Stimulated activated CD4-positive, alpha-beta T cell treated with anti-CD3 and anti-CD28 coated beads, Interleukin-4, amount 100 ng/mL, for 24 hours (primary cell): ENCODE measurements around the gene MTAP.
A peak's percentile ranks its signal among the peaks of the same experiment; 100 is the strongest.

Experiments
- DNase-seq: peaks from one replicate; pipeline ENCODE4 v3.0.0-alpha.2; 2020

Gene MTAP

DNA sequence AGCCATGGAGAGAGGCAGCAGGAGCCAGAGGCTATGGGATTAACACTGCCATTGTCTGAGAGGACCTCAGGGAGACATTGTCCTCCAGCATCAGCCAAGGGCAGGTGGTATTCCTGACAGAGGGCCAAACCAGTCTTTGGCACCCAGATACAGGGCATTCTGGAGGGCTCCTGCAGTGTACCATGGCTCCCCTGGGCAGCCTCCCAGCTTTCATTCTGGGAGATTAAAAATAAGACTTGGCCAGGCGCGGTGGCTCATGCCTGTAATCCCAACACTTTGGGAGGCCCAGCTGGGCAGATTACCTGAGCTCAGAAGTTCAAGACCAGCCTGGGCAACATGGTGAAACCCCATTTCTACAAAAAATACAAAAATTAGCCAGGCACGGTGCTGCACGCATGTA is 4.2 kb downstream of the MTAP start:
- no peak for DNase-seq

DNA sequence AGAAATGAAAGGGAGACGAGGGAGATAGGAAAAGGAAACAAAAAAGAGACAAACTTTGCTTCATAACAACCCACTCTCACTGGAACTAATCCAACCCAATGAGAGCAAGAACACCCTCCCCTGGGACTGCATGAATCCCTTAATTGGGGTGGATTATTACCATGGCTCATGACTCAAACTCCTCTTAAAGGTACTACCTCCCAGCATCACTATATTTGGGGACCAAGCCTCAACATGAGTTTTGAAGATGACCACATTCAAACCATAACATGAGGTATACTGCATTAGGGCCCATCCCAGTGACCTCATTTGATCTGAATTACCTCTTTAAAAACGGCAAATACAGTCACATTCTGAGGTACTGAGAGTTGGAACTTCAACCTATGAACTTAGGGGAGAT is 8.0 kb downstream of the MTAP start:
- DNase-seq, result no peak

DNA sequence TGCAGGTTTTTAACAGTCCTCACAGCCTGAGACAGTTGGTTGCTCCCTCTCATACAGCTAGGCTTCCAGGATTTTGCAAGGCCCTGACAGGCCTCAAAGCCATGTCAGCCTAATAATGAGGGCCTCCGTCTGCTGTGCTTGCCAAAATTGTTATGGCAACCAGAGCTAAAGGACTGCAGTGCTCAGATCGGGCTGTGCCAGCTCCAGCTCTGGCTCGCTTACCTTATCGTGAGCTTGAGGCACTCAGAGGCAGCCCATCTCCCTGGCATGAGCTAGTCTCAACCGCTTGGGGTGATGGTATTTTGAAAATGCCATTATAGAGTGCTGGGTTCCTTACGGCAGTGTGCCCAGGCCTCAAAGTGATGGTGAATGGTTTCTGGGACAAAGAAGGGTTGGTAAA is 8.4 kb downstream of the MTAP start:
- DNase-seq, result no peak

DNA sequence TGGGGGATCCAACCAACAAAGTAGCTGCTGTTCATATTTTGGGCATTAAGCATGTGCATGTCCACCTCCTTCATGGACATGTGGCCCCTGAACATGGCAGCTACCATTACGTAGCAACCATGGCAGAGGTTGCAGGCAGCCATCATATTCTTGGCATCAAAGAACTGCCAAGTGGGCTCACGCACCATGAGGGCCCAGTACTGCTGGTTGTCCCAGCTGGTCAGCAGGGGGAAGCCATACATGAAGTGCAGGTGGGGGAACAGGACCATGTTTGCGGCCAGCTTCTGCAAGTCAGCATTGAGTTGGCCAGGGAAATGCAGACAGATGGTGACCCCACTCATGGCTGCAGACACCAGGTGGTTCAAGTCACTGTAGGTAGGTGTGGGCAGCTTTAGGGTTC is 9.5 kb downstream of the MTAP start:
- no peak for DNase-seq

DNA sequence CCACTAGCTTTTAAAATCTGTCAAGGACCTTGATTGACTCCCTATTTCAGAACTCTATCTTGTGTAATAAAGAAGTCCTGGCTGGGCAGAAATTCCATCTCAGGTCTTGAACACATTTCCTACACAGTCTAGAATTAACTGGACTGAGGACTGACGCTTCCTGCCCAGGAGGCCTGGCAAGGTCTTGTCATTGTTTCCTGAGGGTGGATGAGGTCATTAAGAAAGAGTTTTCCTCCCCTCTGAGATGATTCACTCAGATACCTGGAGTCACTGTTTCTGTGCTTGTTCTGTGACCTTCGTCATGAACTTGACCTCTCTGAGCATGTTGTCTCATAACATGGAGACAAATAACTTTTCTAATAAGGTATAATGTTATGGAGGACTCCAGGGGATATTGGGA is 10.0 kb downstream of the MTAP start:
- no peak for DNase-seq

DNA sequence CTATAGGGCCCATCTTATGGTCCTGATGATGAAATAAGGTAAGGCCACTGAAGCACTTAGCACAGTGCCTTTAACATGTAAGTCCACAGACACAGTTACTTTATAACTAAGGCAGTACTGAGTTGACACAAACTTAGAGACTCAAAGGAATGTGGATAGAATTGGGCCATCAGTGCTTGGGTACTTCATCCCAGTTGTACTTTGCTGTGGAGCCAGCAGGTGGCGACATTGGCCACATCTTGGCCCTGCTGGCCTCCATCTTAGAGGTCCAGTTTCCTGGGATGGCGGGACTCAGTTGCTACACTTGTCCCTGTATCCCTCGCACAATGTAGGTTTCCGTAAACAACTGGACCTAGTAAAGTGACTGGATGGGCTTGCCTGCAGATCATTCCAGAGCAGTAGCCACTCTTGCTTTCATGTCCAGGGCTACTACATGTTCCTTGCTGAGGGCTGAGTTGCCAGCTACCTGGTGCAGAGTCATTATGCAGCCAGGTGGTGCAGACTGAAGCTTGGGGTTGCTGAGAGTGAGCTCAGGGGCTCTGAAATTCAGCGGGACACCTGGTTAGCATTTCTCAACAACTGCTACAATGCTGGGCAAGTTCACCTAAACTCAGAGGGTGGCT is 10.6 kb downstream of the MTAP start:
- DNase-seq, result peak; percentile 66

DNA sequence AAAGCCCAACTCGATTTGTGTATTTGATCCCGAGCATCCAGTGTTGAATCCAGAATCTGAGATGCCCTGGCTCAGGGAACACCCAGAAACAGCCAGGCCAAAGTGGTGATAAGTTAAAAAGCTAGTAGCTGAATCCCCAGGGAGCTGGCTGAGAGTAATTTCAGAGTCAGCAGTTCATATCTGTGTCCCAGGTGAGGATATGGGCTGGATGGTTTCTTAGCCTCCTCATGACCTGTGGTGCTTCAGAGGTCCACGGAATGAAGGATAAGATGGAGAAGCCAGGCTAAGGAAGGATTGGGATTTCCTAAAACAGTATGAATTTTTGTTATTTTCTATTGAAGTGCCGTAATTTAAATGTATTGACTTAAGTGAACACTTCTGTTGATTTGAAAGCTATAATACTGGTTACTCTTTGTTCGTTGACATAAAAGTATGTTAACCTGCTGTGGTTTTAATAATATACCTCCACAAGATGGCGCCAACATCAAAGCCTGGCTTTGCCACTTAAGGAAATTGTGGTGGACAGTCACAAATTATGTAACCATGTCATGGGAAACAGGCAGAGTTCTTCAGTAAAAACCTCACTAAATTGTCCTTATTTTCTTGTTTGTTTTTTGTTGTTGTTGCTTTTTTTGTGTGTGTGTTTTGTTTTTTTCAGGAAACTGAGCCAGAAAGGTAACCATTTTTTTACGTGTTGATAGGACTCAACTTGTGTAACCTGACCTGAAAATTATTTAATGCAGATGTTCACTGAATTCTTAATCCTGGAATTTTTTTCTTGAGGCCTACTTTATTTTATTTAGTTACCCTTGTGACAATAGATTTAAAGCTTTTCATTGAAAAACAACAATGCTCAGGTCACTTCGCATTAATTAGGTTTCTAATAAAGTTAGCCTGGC is 11.4 kb downstream of the MTAP start:
- peak; percentile 69 for DNase-seq

DNA sequence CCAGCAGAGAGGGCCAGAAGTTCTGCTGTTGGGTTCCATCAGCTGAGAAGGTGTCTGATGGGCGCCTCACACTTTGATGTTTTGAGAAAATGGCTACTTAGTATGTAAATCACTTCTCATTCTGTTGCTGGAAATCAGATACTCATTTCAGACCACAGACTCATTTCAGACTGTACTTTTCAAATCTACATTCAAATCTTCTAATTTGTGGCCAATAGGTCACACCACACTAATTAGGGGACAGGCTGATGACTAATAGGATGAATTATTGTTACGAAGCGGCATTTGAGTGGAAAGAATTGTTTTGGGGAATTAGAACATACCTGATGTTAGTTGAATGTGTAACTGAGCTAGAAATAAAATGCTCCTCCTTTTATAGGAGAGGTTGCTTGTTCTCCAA is 13.2 kb downstream of the MTAP start:
- DNase-seq, result no peak

DNA sequence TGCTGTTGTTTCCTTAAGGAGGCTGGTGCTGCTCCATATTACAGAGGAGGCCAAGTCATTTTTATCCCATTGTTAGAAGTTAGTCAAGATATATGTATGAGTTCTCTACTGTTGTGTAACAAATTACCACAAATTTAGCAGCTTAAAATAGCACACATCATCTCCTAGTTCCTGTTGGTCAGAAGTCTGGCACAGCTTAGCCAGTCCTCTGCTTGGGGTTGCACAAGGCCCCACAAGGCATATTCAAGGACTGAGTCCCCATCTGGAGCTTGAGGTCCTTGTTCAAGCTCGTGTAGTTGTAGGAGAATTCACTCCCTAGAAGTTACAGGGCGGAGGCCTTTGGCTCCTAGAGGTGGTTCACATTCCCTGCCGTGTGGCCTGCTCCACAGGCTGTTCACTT is 14.7 kb downstream of the MTAP start:
- DNase-seq, result no peak

DNA sequence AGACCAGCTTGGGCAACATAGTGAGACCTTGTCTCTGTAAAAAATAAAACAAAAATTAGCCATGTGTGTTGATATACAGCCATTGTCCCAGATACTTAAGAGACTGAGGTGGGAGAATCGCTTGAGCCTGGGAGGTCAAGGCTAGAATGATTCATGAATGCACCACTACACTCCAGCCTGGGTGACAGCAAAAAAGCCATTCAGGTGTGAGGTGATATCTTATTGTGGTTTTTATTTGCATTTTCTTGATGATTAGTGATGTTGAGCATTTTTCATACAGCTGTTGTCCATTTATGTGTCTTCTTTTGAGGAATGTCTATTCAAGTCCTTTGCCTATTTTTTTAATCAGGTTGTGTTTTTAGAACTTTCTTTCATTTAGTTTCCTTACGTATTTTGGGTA is 23.2 kb downstream of the MTAP start:
- no peak for DNase-seq

DNA sequence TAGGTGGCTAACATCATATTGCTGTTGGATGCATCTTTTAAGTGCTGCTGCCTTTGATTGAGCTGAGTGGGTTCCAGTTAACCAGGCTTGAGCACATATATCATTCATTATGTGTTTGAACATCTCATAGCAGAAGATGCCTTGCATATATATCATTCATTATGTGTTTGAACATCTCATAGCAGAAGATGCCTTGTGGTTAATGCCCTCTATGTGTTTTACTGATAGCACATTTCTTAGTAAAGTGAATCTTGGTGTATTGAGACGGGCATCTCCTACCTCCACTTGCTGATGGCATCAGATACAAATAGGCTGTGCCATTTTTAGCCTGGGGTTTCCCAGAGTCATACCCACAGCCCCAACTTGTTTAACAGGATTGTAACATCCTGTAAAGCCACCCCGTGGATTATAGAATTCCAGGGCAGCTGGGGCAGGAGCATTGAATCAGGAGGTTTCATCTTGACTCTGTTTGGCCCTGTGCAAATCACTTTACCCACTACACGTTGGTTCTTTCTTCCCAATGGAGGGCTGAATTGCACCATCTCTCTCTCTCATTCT is 26.5 kb downstream of the MTAP start:
- DNase-seq, result no peak

DNA sequence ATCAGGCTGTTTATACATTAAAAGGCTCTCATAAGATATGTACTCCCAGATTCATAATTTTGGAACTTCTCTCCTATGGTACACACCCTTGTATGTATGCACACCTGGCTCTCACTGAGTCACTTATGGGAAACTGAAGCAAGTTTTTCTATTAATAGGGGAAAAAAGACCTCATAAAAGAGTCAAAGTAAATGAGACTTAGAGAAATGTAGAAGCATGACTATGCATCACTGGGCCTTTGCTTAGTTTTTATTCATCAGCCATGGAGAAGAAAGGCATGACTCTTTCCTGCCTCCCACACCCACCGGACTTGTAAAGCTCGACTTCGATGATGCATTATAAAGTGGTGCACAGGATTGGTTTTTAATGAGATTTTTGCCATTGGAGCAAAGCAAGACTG is 28.2 kb downstream of the MTAP start:
- no peak for DNase-seq

DNA sequence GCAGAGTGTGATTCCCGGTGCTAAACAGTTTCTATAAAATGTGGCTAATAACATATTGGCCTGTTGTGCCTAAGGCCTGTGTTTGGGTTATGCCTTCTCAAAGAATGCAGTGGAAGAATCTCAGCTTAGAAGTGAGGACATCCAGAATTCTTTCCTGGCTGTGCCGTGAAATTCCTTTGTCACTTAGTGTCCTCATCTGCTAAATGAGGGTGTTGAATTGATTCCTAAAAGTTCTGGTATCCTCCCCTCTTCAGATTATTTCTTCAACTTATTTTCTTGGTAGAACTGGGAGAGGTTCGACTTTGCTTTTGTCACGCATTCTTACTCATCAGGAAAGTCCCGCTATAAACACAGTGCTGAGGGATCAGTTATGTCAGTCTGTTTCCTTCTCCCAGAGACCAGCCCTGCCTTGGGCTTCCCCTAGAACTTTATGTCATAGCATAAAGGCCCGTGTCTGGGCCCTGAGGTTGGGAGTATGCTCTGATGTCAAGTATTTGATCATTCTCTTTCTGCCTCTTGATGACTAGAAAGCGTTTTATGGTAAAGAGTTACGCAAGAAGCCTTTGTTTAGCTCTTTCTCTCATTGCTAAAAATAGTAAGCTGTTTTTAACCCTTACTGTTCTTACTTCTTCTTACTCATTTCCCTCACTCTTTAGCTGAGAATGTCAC is 29.5 kb downstream of the MTAP start:
- DNase-seq, result peak; percentile 40

DNA sequence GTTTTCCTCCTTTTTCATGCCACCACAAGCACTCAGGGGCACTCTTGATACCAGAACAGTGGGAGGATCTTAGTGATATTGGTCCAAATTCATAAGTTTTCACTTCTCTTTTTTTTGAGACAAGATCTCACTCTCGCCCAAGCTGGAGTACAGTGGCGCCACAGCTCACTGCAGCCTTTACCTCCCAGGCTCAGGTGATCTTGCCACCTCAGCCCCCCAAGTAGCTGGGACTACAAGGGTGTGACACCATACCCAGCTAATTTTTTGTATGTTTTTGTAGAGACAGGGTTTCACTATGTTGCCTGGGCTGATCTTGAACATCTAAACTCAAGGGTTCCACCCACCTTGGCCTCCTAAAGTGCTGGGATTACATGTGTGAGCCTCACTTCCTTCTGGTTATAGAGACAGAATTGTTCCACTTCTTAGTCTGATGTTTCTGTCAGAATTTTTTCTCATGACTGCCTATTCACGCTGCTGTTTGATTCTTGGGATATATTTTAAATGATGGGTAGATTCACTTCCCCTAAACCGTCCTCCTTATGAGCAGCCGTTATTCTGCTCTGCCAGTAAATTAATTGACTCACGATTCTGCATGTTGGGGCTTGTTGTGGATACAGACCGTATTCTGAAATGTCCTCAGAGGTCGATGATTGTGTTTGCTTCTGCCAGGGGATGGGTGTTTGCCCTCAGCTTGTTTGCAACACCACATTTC is 30.8 kb downstream of the MTAP start:
- no peak for DNase-seq

DNA sequence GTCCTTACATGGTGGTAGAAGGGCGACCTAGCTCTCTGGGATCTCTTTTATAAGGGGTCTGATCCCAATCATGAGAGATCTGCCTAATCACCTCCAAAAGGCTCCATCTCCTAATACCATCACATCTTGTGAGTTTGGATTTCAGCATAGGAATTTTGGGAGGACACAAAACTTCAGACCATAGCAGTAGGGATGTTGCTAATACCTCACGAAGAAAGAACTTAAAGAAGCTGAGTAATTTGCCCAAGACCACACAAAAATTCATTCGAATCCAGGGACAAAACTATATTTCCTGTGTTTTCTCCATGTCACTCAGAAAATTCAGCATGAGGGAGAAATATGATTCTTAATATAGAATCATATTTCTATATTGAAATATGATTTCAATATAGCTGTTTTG is 32.7 kb downstream of the MTAP start:
- DNase-seq, result no peak

DNA sequence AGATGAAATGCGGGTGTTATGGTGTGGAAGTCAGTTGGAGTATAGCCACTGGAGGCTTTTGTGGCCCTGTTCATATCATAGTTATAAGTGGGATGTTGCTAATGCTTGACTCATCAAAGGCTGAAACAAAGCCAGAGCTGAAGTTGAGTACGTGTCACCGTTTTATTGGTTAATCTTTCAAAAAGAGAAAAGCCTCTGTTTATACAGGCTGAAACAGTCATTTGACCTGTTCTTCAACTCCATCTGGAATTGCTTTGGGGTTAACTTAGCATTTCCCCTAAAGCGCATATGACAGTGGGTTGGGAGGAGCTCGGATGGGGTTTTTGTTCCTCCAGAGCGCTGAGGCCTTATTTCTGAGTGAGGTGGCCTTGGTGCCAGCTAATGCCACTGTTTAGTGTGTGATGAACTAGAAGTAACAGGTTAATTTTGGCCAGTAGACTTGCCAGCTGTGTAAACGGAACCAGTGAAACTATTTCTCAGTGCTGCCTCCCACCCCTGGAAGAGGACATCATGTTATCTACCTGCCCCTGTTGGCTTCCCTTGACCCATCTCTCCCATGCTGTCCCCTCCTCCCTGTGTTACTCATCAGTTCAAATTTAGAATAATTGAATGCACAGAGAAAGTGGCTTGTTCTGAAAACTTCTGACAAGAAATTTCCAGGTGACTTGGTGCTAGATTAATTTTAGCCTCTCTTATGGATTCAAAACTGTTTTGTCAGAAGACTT is 34.2 kb downstream of the MTAP start:
- no peak for DNase-seq

DNA sequence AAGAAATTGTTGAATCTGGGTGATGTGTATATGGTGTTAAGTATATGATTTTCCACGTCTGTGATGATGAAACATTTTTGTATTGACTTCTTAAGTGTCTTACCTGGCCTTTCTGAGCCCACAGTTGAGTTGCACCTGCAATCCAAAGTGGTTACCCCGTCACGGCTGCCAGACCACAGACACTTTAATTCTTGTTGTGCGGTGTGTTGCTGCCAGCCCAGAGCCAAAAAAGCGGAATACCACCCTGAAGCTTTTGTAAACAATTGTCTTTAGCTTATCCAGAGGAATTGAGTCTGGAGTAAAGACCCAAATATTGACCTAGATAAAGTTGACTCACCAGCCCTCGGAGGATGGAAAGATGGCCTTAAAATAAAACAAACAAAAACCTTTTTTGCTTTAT is 35.1 kb downstream of the MTAP start:
- DNase-seq, result no peak

DNA sequence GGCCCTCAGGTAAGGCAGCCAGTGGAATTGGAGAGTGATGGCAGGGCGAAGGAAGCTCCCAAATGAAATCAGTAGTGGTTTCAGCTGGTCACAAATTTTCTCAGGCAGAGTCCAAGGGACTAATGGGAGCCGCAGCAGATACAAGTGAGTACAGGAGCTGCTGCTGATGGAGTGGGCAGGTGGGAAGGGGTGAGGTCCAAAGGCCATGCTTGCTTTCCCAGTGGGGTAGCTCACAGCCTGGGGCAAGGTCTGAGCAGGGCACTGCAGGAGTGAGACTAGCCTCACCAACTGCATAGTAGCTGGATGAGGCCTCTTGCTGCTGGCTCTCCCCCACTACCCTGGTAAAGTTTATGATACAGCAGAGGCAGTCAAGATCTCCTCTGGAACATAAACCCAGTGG is 38.2 kb downstream of the MTAP start:
- DNase-seq, result no peak

DNA sequence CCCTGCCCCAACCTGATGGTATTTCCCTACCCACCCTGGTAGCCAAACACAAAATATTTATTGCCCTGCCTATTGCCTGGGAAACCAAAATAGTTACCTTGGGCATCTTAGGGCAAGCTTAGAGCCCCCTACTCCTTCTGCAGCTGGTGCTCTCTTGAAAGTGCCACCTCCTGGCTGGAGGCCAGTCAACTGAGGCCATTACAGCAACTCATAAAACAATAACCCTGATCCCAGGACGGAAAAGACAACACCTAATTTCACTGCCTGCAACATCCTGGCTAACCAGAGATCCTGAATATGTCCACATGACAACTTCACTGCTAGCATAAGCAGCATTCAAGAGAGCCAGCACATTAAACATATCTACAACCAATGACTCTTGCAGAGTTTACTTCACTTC is 38.7 kb downstream of the MTAP start:
- no peak for DNase-seq

DNA sequence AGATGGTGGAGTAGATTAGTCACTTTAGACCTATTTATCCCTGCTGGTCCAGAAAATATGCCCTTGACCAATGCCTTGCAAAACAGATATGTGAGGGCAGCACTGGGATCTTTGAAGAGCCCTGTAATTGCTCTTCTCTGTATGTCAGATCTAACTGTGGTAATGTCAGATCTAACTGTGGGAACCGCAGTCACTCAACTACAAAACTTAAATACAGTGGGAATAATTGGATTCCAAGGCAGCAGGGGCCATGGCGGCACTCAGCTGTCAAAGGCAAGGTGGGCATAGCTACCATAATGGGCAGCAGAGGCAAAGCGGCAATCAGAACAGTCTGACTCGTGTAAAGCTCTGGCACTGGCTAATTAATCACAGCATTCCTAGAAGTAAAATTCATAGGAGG is 46.2 kb downstream of the MTAP start:
- no peak for DNase-seq

DNA sequence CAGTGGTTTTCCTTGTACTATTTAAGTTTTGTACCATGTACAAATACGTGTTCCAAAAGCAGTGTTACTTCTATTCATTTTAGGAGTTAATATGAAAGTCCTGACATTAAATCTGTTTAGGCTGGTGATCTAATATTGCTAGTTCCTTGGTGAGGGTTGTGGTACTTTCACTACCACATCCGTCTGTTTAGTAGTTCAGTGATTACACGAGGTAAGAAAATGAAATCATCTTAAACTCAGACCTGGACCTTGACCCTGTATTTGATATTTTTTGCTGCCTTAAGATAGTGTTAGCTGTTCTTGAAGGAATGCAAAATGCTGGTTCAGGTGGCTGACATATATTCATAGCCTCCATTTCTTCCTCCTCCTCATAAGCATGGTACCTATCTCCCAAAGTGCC is 50.3 kb downstream of the MTAP start:
- no peak for DNase-seq

DNA sequence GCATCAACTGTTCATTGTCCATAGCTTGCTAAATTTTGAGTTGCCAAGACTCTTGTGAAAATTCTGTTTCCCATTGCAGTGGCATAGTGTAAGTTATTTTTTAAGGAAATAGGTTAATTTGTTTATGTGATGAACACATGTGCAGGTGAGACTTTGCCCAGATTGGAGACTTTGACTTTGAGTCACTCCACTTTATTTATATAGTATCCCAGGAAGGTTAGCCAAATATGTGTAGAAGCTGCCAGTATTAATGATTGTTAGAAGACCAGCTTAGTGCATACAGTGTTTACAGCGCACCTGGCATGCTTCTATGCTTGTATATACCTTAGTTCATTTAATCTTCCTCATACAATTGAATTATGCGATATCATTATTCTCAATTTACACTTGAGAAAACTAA is 51.0 kb downstream of the MTAP start:
- DNase-seq, result no peak

DNA sequence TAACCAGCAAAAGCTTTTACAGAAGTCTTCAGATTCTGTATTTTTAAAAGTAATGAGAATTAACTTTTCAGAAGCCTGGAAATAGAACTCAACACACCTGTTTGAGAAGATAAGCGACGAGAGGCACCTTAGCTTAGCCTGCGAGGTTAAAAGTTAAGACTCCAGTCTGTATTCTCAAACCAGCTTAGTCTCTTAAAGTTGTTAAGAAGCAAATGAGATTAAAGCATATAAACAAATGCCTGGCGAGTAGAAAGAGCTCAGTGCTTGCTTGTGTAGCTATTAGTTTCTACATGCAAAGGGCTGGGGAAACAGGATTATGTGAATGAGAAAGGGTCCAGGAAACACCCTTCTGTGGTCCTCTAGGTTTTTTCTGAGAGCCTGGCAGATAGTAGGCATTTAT is 51.7 kb downstream of the MTAP start:
- no peak for DNase-seq
